ENCODE data around the gene CACNB4.
A peak's percentile ranks its signal among the peaks of the same experiment; 100 is the strongest.

Gene CACNB4

GRCh38 chr2:151840216-151841046, 258.4 kb downstream of the CACNB4 start:
- TF ChIP-seq CTCF (IDR thresholded peaks at IDR 0.05; ENCODE audit: borderline replicate concordance, insufficient read depth, low read depth, low read length): no peak
- no peak overlapping the region for H3K4me3 ChIP-seq (ENCODE audit: low read depth, low read length)

GRCh38 chr2:151837926-151838325, 260.9 kb downstream of the CACNB4 start:
- no peak for TF ChIP-seq CTCF (IDR thresholded peaks at IDR 0.05; ENCODE audit: borderline replicate concordance, insufficient read depth, low read depth, low read length)
- no peak overlapping the region for H3K4me3 ChIP-seq (ENCODE audit: low read depth, low read length)

GRCh38 chr2:151833984-151834383, 264.9 kb downstream of the CACNB4 start:
- TF ChIP-seq CTCF (IDR thresholded peaks at IDR 0.05; ENCODE audit: borderline replicate concordance, insufficient read depth, low read depth, low read length): no peak
- H3K4me3 ChIP-seq (ENCODE audit: low read depth, low read length): no peak overlapping the region

GRCh38 chr2:151830961-151831360, 267.9 kb downstream of the CACNB4 start:
- no peak overlapping the region for H3K4me3 ChIP-seq (ENCODE audit: low read depth, low read length)
- no peak for TF ChIP-seq CTCF (IDR thresholded peaks at IDR 0.05; ENCODE audit: borderline replicate concordance, insufficient read depth, low read depth, low read length)

GRCh38 chr2:151828890-151829324, 269.9 kb downstream of the CACNB4 start:
- TF ChIP-seq CTCF (IDR thresholded peaks at IDR 0.05; ENCODE audit: borderline replicate concordance, insufficient read depth, low read depth, low read length): no peak
- no peak overlapping the region for H3K4me3 ChIP-seq (ENCODE audit: low read depth, low read length)

GRCh38 chr2:151828143-151828889, 270.5 kb downstream of the CACNB4 start, which contains the start of gene ARL5A:
Gene ARL5A, minus strand, starts transcription at chr2:151828421. Its CDS starts 245 bp downstream, at chr2:151828176.
- no peak for TF ChIP-seq CTCF (IDR thresholded peaks at IDR 0.05; ENCODE audit: borderline replicate concordance, insufficient read depth, low read depth, low read length)
- H3K4me3 ChIP-seq (ENCODE audit: low read depth, low read length): peak within 1 kb of the TSS; percentile 75
